GM12878 (cell line): ENCODE measurements around the gene SIPA1. TPM values are rescaled to one million over a fixed set of nuclear protein-coding genes. Genes with fewer than 3 reads are reported as not detected.

Experiments
- BCLAF1 ChIP-seq: fragments of 450-650 bp; IDR thresholded peaks from 2 replicates; pipeline ENCODE4 v1.6.1; 2017; ENCODE audit warnings: antibody characterized with exemption, mild to moderate bottlenecking, moderate library complexity
- CEBPB ChIP-seq, 2 experiments: fragments of 150-350 bp in 1 of 2; IDR thresholded peaks; 2 replicates each; pipeline ENCODE4 v1.6.1; 2012 to 2014; ENCODE audit warnings: low read depth in 2 of 2, low read length in 2 of 2, borderline replicate concordance in 1 of 2, inconsistent platforms in 1 of 2
- HCFC1 ChIP-seq: fragments of 150-350 bp; IDR thresholded peaks from 2 replicates; pipeline ENCODE4 v1.6.1; 2014; ENCODE audit warnings: low read length
- HDGF ChIP-seq: fragments of 450-650 bp; IDR thresholded peaks from 2 replicates; pipeline ENCODE4 v1.6.1; 2016; ENCODE audit warnings: antibody characterized with exemption
- IRF5 ChIP-seq: fragments of 450-650 bp; IDR thresholded peaks from 2 replicates; pipeline ENCODE4 v1.6.1; 2017; ENCODE audit warnings: borderline replicate concordance
- KDM1A ChIP-seq: fragments of 200-600 bp; sonication (generic); IDR thresholded peaks from 2 replicates; pipeline ENCODE4 v1.6.1; 2016; ENCODE audit warnings: borderline replicate concordance
- MEF2B ChIP-seq: fragments of 450-650 bp; IDR thresholded peaks from 2 replicates; pipeline ENCODE4 v1.6.1; 2018; ENCODE audit warnings: mild to moderate bottlenecking, moderate library complexity; ENCODE audit not compliant: partially characterized antibody, poor library complexity, severe bottlenecking
- MLLT1 ChIP-seq: fragments of 450-650 bp; IDR thresholded peaks from 2 replicates; pipeline ENCODE4 v1.6.1; 2016; ENCODE audit warnings: mild to moderate bottlenecking
- NR2C1 ChIP-seq: fragments of 450-650 bp; IDR thresholded peaks from 2 replicates; pipeline ENCODE4 v1.6.1; 2017; ENCODE audit warnings: antibody characterized with exemption, mild to moderate bottlenecking, moderate library complexity
- NR2F1 ChIP-seq: fragments of 450-650 bp; conservative IDR thresholded peaks from 2 replicates; pipeline ENCODE4 v1.6.1; 2017; ENCODE audit warnings: mild to moderate bottlenecking
- PRDM15 ChIP-seq: fragments of 450-650 bp; formaldehyde crosslinking; IDR thresholded peaks from 2 replicates; pipeline ENCODE4 v1.4.0; 2020; ENCODE audit warnings: mild to moderate bottlenecking, moderate library complexity
- RUNX3 ChIP-seq: IDR thresholded peaks from 2 replicates; pipeline ENCODE4 v1.6.1; 2012; ENCODE audit warnings: low read length, inconsistent platforms
- SMAD5 ChIP-seq: IDR thresholded peaks from 2 replicates; pipeline ENCODE4 v1.6.1; 2016; ENCODE audit warnings: antibody characterized with exemption, low read depth
- SREBF2 ChIP-seq: IDR thresholded peaks from 2 replicates; pipeline ENCODE4 v1.6.1; 2012; ENCODE audit warnings: mild to moderate bottlenecking, low read length
- SUPT20H ChIP-seq: IDR thresholded peaks from 2 replicates; pipeline ENCODE4 v1.6.1; 2011; ENCODE audit warnings: low read depth, mild to moderate bottlenecking, low read length, moderate library complexity, borderline replicate concordance; ENCODE audit not compliant: control insufficient read depth
- TAF1 ChIP-seq: IDR thresholded peaks from 2 replicates; pipeline ENCODE4 v1.6.1; 2011; ENCODE audit warnings: mild to moderate bottlenecking, low read depth, low read length, borderline replicate concordance
- ZBTB4 ChIP-seq: fragments of 450-650 bp; formaldehyde crosslinking; IDR thresholded peaks from 2 replicates; pipeline ENCODE4 v1.4.0; 2022; ENCODE audit warnings: mild to moderate bottlenecking, moderate library complexity
- ZNF622 ChIP-seq: fragments of 450-650 bp; IDR thresholded peaks from 2 replicates; pipeline ENCODE4 v1.6.1; 2017; ENCODE audit warnings: mild to moderate bottlenecking, inconsistent platforms
- polyA plus RNA-seq, 11 experiments: library from polyadenylated mRNA; depleted of rRNA in 4 of 11; unstranded in 6 of 11; stranded (reverse) in 5 of 11; fragments of >200 nt; fragmentation: Nextera tagmentation in 4 of 11; fragmentation: Illumina TruSeq in 1 of 11; extraction: Ambion mirVana in 4 of 11; extraction: Trizol in 1 of 11; gene quantifications; 1 replicate in 1 of 11; 2 replicates in 10 of 11; pipeline versions ENCODE4 v1.2.1 to v1.2.3, GENCODE V29; 2011 to 2016; ENCODE audit warnings: inconsistent platforms in 2 of 11, missing spikeins in 2 of 11, low read depth in 1 of 11
- total RNA-seq, 4 experiments: library from RNA; depleted of rRNA in 3 of 4; stranded (reverse); fragments of >200 nt in 3 of 4; fragmentation: Illumina TruSeq in 1 of 4; extraction: Trizol in 1 of 4; gene quantifications; 2 replicates each; pipeline versions ENCODE4 v1.2.1 to v1.2.3, GENCODE V29; 2013 to 2021

SIPA1 gene
- total and polyA plus RNA-seq, 10 of the 15 experiments (the other 5 are each of a cell fraction or from before 2014, with no cell fraction given): 1.0 to 139 (median 33.4) TPM

GRCh38 chr11:65663639-65664200 is 25.8 kb downstream of the SIPA1 start (continued):
- TF ChIP-seq HCFC1 (no peak), ZNF622 (no peak), KDM1A (no peak), HDGF (0 out of 2 replicates have a peak, but pooled peaks have one; percentile 24), CEBPB (IDR thresholded peaks at IDR 0.05; ENCODE audit: borderline replicate concordance in 1 of 2, low read depth in 2 of 2, low read length in 2 of 2) (no peak), MEF2B (peak; percentile 81), NR2C1 (no peak; the same call in 1 of the 2 replicates), MLLT1 (no peak; the same call in 1 of the 2 replicates), NR2F1 (no peak), TAF1 (no peak), PRDM15 (no peak), SUPT20H (no peak), RUNX3 (no peak; the same call in 1 of the 2 replicates), IRF5 (no peak), SMAD5 (no peak), SREBF2 (no peak), ZBTB4 (CRISPR knock-in tag) (no peak), BCLAF1 (no peak)
